ENCODE data around the gene PF4V1.
"Not testable (repeated sequence)": the region's sequence is repeated elsewhere in the genome, so short reads cannot be mapped to it uniquely, and the experiment has no call there.

The PF4V1 gene

DNA sequence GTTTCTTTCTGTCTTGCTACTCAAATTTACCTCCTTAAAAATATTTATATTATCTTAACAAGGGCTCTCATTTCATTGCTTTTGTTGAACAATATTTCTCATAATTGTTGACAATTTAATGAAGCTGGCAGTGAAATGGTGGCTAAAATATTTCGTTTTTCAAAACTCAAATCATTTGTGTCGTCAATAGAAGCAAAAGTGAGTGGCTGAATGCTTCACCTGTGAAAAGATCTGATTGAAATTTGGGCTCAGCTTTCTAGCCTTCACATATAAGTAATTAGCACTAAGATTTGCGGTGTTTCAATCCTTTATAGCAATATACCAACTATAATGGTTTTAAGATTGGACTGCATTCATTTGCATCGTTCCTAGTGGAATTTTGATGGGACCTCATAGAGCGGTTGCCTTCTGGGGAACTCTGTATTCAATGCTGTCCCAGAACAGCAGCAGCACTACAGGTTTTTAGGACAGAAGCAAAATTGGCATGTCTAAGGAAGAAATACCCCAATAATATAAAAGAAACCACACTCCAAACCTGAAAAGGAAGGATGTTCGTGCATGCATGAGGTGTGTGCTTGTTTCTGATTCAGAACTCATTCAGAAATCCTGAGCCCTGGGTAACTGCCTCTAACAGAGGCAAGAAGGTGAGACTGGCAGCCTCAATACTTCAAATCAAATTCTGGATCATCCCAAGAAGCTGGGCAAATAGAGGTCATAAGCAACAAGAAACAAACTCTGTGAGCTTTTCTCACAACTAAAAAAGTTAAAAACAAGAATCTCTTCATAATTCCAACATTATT, 18.6 kb downstream of the PF4V1 start:
- DNase-seq, result no peak

DNA sequence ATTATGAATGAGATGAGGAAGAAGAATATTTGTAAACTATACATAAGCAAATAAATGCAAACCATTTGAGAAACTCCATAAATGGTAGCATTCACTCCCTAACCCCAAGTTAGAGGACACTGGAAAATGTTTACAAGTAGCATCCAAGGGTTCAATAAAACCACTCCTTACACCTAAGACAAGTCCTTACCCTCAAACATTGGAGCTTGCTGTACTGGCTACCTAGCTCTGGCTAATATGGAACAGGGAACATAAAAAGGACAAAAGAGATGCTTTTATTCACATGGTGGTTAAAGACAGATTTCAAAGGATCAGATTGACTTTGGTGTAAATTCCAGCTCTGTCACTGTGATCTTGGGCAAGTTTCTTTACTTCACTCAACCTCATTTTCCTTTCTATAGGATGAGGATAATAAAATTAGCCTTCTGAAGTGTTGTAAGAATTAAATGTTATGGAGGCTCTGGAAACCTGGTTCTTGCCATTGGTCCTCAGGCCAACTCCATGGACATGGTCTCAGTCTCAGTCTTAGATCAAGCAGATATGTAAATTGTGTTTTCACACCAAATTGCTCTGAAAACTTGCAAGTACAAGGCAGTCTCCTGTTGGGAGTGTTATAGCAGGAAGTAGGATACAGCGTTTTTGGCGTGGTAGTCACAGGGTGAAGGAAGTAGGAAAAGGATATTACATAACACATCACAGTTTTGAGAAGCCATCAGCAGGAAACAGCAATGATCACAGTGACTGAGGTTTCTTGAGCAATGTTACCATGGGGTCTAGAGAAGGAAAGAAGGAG, 19.4 kb downstream of the PF4V1 start:
- DNase-seq, result no peak

DNA sequence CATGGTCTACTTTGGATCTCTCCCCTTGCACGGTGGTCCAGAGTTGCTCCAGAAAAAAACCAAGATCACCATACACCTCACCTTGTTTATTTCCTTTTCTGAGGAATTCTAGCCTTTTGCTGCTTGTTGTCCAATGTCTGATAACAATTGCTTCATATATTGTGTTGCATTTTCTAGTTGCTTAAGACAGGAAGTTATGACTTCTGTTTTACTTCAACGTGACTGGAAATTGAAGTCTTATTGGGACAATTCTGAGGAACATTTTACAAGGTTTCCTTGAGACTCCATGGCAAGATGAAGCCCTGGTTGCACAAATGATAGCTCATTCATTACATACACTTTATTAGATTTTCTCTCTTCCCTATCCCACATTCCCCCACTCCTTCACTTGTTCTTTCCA, 21.3 kb downstream of the PF4V1 start:
- DNase-seq, result no peak

DNA sequence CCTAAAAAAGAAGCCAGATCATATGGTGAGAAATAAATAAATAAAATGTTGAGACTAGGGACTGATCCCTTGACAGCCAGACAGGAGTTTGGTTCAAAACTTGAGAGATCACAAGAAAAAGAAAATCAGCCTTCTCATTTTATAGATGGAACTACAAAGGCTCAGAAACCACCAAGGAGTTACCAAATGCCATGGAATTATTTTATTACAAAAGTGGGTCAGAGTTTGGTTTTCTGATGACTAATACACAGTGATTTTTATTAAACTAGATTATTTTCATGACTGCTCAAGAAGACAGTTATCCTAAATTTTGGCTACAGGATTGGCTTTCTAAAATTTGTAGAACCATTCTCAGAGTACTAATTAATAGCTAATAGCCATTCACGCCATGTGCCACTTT, 22.3 kb downstream of the PF4V1 start:
- DNase-seq, result no peak

DNA sequence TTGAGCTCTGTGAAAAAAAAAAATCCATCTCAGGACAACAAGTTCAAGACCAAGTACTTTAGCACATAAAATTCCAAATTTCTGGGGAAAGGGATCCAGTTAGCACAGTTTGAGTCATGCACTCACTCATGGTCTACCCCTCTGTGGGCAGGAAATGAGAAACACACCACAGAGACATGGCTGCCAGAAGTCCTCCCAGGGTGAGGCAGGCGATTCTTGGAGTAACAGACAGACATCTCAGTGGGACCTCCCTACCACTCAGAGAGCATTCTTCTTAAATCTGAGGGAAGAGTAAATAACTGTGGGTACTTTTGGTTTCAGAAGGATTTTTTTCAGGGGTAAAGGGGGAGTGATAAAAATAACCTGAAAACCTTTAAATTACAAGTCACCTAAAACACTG, 30.2 kb downstream of the PF4V1 start:
- no peak for DNase-seq

DNA sequence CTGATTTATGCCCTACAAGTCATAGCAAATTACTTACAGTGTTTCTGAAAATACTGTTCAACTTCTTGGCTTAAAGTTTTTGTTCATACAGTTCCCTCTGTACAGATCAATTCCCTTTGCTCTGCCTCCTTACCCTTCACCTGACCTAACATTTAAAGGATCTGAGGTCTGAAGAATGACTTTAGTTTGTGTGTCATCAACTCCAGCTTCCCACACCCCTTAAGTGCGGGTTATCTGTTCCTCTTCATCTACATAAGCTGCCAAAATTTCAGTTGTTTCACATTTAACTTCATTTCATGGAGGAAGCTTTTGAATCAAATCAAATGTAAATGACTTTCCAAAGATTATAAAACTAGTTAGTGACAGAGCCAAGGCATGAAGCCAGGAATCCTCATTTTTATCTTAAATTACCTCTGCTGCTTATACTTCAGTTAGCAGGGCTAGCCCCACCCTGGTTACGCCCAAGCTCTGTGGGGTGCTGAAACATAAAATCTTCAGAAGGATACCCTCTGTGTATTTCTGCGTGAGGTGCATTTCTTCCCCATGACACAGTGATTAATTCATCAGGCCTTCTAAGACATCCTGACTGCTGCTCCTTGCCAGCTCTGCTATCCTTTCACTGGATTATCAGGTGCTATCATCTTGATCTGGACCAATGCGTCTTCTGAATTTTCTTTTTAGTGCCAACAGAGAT, 32.6 kb downstream of the PF4V1 start:
- DNase-seq, result no peak

DNA sequence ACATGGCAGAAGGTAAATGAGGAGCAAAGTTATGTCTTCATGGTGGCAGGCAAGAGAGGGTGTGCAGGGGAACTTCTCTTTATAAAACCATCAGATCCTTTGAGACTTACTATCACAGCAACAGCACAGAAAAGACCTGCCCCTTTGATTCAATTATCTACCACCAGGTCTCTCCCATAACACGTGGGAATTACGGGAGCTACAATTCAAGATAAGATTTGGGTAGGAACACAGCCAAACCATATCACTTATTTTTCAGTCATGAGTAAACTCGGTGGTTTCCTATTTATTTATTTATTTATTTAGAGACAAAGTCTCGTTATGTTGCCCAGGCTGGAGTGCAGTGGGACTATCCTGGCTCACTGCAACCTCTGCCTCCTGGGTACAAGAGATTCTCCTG, 38.2 kb downstream of the PF4V1 start:
- DNase-seq, result no peak

DNA sequence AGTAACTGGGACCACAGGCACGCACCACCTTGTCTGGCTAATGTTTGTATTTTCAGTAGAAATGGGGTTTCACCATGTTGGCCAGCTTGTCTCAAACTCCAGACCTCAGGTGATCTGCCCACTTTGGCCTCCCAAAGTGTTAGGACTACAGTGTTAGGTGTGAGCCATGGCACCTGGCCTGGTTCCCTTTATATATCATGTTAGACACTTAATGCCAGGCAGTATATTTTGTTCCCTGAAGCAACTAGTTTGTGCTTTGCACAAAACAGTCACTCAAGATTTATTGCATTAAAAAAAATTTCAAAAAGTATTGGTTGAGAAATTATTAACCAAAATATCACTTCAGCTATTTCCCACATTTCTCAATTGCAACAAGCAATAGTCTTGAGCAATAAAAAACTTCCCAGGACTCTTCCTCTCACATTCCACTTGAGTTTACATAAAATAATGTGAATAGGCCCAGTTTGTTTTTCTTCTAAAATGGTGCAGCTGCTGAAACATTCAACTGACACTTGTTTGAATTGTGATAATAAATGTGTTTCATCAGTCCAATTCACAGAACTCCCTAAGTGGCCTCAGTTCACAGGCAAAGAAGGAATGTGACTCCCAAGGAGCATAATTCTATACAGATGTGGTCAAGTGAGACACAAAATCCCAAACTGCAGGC, 38.8 kb downstream of the PF4V1 start:
- no peak for DNase-seq

DNA sequence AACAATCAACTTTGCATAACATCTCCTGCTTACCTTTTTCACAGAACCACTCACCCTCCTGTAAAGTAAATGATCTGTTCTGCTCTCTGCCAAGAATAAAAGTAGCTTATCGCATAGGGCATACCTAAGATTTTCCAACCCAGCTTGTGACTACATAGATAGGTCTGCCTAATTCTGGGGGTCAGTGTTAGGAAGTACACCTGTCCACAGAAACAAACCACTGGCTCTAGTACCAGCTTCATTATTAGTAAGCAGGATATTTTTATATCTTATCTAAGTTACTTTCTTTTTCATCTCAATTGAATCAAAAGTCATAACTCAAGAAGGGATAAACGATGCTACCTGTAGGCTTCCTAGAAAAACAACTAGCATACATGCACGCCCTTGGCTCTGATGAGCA, 39.9 kb downstream of the PF4V1 start:
- DNase-seq, result no peak

DNA sequence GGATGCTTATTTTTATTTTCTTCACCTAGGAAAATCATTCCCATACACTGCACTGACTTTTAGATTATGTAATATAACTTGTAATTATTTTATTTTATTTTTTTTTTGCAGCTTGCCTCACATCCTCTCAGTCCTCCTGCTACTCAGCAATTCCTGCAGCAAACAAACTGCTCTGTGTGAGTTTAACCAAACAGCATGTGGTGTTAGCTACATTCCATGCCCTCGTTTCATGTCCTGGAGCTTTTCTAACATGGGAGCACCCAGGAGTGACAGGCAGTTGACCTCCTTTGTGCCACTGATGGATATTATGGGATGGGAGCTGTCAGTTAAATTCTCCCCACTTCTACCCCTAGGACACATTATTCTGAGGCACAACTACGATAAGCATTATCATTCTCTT, 40.9 kb downstream of the PF4V1 start:
- no peak for DNase-seq

DNA sequence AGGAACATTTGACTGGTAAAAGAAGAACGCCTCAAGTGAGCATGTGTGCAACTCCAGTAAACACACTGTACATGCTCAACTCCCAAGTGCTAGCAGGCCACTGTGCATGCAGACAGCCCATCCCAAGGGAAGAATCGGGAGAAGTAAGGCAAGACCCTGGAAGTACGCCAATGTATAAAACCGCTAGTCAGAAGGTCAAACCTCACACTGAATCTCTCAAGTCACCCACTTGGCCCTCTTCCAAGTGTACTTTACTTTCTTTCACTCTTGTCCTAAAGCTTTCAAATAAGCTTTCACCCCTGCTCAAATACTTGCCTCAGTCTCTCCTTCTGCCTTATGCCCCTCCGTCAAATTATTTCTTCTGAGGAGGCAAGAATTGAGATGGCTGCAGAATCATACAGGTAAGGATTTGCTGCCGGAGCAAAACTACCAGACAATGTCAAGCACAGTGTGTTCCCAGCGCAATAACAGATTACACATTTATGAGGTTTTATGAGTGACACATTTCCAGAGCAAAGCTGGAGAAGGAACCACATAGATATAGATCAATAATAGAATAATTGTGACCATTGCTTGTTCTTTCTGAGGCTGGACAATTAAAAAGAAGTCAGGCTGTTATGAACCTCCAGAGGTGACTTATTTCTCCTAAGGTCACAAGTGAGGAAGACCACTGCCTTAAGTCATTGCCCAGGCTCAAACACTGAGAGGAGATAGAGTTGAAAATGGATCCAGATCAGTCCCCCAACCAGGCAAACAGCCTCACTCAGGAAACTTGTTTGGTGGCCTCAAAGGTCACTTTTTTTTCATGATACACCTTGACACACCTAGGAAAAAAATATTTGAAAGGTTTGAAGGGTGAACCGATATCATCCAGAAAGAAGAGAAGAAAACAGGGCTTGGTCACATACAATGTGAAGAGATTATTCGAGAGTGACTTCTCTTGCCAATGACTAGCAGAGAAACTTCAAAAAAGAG, 42.4 kb downstream of the PF4V1 start:
- no peak for DNase-seq

DNA sequence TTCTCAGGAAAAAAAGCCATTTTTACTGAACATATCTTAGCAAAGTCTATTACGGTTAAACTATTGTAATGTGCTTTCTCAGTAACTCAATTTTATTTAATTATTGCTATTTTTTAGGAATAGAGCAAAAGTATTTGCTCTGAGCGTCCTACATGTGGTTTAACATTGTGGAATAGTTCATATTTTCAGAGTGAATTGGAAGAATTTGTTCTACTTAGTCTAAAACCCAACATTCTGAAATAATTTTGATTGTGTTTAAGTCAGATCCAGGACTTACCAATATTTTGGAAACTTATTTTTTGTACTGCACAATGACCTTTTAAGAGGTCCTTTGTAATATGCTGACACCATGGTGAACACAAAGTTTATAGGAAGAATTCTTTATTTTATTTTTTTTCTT, 43.3 kb downstream of the PF4V1 start:
- no peak for DNase-seq

DNA sequence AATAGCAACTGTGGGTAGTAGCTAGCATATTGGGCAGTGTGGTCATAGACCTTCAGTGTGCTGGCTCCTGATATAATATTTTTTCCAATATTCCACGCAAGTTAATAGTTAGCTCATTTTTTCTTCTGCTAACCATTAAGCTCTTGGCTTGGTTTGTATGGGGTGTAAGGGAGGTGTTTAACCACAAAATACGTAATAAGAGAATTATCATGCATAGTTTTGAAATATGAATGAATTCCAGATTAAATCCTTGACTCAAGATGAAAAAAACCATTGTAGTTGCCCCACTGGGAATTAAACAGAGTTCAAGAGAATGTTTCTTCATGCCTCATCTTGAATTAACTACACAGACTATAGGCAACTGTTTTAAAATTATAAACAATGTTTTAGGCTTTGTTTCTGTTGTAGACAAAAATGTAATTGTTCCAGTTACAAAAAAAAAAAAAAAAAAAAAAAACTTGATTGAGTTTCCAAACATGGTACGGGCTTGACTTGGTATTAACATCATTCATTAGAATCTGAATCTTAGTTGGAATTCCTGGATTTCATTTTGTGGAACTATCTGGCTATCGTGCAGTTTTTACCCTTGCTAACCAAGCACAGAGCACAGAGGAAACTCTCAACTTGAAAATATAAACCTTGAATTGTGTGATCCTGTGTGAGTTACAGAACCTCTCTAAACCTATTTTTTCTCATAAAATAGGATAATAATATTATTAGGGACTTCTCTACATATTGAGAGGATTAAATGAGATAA, 44.5 kb downstream of the PF4V1 start:
- no peak for DNase-seq

DNA sequence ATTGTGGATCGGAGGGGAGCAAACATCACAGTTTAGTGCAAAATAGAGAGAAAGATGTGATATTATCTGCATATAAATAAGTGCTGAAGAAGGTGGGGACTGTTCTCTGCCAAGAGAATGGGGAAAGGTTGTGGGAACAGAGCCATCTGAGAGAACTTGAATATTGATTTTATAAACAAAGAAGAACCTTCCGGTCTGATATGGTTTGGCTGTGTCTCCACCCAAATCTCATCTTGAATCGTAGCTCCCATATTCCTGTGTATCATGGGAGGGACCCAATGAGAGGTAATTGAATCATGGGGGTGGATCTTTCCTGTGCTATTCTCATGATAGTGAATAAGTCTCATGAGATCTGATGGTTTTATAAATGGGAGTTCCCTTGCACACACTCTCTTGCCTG, 46.2 kb downstream of the PF4V1 start:
- DNase-seq, result not testable (repeated sequence)

DNA sequence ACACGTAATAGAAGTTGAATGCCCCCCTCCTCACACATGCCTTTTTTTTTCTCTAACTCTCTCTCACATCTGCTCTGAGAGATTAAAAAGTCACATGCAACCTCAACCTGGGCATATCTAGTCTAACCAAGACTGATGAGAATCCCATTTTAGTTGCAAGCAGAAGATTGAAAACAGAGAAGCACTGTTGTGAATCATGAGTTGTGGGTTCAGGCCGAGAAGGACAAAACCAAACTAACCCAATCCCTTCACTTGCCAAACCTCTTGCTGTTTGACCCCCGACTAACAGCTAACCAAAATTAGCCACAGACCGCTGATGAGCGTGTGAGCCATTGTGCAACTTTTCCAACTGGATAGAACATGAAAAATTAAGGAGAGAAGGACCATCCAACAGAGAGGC, 47.9 kb downstream of the PF4V1 start:
- DNase-seq, result no peak

DNA sequence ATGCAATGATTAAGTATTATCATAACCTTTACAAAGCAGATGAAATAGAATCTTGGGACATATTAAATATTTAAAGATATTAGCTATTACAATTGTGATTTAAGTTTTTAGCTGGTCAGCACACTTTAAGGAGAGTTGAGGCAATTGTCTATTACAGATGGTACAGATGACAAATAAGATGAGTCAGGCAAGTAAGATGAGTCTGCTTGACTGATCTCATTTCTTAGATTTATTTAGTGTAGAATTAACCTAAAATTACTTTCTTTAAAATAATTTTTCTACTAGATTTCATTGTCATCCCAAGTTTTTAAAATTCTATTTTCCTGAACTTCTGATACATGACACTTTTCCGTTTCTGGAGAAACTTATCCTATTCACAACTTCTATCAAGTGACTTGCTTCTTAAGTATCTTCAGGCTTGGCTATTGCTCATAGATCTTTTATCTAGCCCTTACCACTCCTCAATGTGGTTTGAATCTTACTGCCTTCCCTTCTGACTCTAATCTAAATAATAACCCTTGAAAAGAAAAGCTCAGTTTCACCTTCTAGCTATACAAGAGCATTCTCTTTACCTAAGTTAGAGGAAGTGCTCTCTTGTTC, 49.0 kb downstream of the PF4V1 start:
- DNase-seq, result no peak

DNA sequence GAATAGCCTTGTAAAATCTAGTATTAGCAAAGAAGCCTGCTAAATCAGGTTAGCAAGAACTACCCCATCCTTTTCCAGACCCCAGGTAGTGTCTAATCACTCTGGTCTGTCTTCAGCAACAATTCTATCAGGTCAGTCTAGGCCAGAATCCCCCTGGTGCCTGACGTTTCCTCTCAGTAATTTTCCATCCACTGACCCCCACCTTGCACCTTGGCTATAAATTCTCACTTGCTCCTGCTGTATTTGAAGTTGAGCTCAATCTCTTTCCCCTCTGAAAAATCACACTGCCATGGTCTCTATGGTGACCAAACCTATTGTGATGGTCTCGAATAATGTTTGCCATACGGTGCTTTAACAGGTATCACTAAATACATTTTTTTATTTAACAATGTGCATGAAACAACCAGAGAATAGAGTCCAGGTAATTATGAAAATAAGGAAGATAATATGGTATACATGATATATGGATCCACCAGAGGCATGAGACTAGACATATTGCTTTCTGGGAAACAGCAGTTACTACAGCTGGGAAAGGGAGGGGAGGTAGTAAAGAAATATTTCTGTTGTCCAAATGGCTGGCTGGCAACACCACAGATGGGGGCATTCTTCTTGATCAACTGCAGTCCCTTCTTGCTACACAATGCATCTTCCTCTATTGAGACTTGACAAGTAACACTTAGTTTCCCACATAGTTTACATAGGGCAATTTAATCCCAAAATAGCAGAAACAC, 49.9 kb downstream of the PF4V1 start:
- DNase-seq, result no peak
